NK-92 treated with Interleukin-12 subunit alpha and Interleukin-12 subunit beta, amount 100 ng/mL, for 24 hours (cell line): ENCODE measurements around the gene JAKMIP2.
"Not testable (repeated sequence)": the region's sequence is repeated elsewhere in the genome, so short reads cannot be mapped to it uniquely, and the experiment has no call there.

Source experiments
- DNase-seq: peaks from one replicate; lab custom pipeline; 2025; lab: John Stamatoyannopoulos, UW

JAKMIP2 gene

DNA sequence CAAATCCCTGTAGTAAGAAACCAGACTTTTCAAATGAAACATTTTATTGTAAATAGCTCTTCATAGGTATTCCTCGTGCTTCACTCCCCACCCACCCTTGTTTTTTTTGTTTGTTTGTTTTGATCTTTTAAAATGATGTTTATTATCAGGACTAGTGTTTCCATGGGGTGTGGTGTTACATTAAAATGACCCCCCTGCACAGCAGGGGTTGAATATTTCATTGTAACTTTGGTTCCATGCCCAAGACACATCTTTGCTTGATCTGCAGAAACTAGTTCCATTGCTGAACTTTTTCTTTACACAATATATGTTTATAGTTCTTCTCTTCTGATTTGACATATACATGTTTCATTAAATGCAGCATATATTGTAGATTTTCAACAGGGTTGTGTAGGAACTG, 191.4 kb downstream of the JAKMIP2 start:
- no peak for DNase-seq

DNA sequence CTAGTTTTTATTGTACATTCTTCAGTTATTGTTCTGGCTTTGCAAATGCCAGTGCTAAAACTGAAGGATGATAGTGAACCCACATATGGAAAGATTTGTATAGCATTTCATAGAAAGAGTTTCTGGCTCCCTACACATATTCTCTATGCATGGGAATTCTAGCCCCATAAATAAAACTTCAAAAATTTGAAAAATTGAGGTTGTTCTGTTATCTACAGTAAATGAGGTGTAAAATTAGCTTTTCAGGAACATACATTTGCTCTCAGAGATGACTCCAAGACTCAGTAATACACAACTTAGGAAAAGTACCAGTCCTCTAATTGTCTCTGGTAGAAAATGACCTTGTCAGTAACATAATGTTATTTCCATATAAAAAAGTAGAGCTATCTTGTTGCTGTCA, 192.4 kb downstream of the JAKMIP2 start:
- no peak for DNase-seq

DNA sequence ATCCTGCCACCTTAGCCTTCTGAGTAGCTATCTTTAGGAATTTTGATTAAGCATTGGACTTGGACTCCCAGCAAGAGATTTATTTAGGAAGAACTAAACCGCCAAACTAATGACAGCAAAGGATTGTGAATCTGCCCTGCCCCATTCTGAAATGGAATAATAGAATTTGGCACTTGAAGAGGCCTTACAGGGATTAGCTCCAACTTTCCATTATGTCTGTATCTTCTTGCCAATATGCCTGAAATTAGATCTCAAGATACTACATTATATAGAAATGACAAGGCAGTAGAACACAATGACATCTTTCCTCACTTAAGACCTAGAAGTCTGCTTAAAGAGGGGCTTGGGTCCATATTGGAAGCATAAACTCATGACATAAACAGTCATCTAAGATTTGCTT, 195.7 kb downstream of the JAKMIP2 start:
- no peak for DNase-seq

DNA sequence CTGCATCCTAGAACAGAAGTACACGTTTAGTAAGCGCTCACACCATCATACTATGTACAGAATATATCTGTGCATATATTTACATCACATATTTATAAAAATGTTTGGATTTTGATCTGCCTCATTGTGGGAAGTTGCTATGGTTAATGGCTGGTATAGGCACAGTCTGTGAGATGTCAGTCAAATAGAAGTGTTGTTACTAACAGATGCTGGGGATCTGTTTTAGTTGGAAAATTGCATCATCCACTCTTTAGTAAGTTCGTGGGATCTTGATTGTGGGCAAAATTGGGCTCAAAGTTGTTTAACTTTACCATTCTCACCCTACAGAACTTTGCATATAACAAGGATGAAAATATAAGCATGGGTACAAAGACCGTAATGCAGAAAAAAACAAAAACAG, 196.3 kb downstream of the JAKMIP2 start:
- DNase-seq: no peak

DNA sequence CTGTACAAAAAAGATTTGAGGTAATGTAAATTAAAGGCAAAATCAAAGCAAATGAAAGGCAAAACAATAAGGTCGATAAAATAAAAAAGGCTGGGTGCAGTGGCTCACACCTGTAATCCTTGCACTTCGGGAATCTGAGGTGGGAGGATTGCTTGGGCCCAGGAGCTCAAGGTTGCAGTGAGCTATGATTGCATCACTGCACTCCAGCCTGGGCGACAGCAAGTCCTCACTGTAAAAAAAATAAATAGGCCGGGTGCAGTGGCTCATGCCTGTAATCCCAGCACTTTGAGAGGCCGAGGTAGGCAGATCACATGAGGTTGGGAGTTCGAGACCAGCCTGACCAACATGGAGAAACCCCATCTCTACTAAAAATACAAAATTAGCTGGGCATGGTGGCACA, 200.3 kb downstream of the JAKMIP2 start:
- DNase-seq: not testable (repeated sequence)

DNA sequence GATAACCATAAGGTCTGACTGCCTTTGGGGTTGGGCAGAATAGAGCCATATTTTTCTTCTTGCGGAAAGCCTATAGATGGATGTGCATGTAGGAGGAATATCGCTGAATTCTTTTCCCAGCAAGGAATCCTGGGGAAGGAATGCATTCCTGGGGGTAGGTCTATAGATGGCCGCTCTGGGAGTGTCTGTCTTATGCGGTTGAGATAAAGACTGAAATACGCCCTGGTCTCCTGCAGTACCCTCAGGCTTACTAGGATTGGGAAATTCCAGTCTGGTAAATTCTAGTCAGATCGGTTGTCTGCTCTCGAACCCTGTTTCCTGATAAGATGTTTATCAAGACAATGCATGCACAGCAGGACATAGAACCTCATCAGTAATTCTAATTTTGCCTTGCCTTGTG, 202.1 kb downstream of the JAKMIP2 start:
- not testable (repeated sequence) for DNase-seq

DNA sequence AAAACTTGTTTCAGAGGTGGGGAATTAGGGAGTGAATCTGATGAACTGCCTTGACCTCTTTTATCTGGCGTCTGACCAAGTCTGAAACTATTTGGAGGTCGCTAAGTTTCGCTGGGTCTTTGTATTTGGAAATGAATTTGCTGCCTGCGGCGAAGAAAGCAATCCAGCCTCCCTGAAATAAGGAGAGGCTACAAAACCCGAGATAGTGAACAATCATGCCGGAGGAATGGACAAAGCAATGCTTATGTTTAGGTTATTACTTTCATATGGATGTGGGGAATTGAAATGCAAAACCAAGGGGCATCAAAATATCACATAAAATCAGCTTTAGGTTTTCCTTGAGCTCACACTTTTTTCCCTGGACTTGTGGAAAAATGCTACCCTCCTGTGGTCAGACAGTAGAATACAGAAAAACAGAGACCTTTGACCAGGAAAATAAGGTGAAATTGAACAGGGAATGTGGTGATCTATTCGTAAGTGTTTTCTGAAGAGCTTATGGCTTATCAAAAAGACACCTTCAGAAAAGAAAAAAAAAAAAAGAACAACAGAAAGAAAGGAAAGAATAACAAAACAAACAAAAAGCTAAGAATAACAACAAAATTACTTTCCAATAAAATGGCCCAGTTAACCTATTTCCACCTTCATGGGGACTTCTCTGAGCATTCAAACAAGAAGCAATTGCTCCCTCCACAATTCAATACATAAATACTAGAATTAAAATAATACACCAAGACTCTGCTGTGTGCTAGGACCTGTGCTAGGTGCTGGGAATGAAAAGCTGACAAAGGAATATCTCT, 204.1 kb downstream of the JAKMIP2 start:
- no peak for DNase-seq

DNA sequence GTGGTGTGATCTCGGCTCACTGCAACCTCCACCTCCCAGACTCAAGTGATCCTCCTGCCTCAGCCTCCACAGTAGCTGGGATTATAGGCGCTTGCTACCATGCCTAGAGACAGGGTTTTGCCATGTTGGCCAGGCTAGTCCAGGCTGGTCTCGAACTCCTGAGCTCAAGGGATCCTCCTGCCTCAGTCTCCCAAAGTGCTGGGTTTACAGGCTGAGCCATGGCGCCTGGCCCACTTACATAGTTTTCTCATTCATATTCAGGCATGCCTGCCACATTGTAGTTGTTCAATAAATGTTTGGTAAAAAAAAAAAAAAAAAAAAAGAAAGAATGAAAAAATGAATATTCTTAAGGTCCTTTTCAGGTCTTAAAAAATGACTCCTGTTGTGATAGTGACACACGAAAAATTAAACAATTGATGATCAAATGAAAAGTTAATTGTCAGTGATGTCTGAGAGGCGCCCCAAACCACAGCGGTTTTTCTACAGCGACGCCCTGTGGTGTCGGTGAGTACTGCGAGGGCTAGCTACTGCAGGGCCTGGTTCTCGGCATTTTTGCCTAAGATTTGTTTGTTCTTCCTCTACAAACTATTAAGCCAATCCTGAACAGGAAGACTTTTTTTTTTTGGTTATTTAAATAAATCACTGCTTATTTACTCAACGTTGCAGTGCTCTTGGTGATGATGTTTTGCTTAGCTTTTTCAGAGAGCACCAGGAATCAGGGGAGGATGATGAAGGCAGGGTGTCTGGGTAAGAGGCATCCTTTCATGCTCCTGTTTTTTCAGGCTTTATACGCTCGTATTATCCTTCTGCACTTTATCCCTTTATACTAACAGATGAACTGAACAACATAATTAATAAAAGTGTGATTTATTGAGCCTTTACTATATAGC, 205.6 kb downstream of the JAKMIP2 start:
- DNase-seq: peak; percentile 9

DNA sequence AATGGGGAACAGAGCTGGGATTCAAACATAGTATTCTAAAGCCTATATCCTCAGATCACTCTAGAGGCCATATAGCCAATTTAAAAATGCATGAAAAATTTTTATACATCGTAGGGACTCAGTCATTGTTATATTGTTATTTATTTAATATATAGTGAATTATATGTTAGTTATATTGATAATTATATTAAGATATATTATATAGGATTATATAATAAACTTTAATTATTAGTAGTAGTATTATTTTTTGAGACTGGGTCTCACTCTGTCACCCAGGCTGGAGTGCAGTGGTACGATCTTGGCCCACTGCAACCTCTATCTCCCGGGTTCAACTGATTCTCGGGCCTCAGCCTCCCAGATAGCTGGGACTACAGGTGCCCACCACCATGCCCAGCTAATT, 206.9 kb downstream of the JAKMIP2 start:
- no peak for DNase-seq

DNA sequence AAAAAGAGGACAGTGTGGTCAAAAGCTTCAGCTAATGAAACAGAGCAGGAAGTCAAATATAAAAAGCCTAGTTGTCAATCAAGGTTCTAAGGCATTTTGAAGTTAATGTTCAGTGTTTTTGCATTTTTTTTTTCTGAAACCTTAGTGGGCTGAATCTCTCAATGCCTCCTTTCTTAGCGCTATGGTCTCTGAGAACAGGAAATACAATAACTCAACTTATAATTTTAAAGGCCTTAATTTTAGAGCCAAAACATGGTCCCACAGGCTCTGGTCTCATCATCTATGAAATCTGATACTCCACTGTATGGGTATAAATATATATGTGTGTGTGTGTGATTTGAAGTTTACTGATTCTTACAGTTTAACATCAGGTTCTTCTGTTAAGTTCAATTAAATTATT, 209.3 kb downstream of the JAKMIP2 start:
- DNase-seq: no peak

DNA sequence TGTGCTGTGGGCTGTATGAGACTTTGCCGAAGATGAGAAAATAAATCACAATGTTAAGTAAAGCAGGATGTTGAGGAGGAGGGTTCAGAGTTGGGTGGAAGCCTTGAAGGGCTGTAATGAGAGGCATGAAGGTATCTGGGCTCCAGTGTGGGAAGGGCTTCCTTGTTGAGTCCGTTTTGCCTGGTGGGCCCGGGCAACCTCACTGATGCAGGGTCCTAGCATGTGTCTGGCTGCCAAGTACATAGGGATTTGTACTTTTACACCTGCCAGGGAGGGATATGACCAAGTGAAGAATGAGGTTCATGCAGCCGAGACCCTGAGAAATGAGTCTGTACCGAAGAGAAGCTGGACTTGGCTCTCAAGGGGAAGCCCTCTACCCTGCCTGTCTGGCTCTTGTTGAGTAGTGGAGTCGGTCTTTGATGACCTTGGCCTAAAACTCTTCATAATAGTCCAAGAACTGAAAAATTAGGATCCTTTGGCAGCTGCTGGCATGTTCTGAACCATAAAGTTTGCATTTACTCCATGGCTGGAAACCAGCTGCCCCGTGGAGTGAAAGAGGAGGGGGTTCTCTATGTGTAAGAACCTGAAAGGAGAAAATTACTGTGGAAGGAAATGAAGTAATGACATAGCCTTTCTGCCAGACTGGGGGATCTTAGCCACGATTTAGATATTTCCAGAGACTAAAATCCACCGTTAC, 213.7 kb downstream of the JAKMIP2 start:
- no peak for DNase-seq

DNA sequence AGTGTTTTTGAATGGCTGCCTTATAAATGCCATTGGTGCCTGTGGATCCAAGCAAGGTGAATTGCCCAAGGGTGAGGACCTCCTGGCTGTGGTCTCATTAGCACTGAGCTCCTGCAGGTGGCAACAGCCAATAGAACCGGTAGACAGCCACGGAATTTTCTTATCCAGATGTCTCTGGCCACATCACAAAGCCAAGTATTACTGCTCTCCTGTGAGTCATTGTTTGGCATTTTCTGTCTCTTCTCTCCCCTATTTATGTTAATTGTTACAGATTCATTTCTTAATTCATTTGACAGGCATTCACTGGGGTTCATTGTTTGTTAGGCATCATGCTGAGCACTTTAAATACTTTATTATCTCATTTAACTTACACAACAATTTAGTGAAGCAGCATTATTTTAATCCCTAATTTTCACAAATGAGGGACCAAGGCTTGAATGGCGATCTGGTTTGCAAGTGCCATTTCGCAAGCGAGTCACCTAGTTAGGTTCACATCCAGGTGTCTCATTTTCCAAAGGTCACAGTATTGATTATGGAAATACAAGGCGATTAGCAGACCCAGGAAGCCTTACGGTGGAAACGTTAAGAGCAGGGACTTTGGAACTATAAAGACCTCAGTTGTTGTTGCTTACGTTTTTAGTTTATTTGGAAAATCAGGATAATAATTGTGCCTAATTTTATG, 214.5 kb downstream of the JAKMIP2 start:
- no peak for DNase-seq

DNA sequence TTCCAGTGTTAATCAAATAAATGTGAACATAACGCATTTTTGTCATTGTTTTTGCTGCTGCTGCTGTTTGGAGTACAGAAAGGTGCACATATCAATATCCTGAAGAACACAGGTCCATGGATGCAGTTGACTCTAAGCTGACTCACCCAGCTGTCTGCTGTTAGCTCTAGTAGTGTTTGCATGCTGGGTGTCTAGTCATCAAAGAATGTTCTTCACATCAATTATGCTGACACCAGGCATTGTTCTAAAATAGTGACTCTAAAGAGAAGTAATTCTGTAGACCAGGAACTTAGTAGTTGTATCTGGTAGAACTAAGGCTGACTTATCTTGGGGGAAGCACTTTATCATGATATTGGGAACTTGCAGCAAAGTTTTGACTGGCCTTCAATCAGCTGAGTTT, 217.0 kb downstream of the JAKMIP2 start:
- no peak for DNase-seq

DNA sequence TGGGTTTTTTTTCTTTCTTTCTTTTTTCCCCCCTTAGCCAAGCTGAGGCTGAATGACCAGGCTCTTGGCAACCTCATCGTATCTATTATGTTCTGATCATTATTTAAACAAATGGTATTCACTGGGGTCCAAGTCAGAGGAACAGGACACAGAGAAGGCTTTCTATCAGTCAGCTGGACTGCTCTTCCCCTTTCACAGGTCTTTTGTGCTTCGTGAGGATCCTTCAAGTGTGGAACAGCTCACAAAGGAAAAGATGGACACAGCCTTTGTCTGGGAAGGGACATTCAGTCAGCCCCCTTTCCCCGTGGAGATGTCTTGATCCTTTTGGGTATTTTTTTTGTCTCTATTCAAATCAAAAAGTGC, 218.4 kb downstream of the JAKMIP2 start:
- no peak for DNase-seq

DNA sequence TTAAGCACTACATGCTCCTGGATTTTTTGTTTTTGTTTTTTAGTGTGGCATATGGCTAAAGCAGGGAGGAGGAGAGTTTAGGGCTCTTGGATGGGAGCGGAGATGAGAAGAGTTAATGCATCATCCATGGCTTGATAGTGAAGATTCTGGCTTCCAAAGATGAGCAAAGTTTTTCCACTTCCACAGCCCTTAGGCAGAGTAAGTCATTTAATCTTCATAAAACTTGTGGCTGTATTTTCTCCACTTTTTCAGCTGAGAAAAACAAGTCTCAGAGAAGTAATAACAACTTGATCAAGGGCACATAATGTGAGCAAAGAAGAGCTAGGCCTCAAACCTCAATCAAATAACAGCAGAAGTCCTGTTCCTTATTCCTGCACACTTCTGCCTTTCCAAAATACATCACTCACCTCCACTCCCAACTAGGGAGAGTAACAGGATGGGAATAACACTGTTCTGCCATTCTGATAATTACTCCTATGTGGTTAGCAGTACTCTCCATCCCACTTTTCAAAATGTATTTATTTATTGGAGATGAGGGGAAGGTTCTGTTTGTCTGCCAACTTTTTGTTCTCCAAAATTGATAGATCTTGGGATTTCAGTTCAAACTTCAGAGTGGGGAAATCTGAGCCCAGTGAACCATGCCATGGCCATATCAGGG, 218.9 kb downstream of the JAKMIP2 start:
- DNase-seq: no peak

DNA sequence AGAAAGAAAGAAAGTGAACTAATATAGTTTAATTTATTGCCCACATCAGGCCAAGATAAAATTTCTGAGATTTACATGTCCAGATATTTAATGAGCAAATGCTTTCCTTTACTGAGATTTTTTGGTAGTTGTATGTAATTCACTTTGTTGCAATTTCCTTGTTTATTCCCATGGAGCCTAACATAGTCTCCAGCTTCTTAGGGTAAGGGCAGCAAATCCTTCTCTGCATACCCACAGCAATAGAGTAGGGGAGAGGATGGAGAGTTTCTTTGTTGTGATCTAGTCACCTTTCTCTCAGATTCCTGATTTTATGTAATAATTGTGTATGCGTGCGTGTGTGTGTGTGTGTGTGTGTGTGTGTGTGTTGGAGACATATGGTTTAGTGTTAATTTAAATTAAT, 221.1 kb downstream of the JAKMIP2 start:
- no peak for DNase-seq

DNA sequence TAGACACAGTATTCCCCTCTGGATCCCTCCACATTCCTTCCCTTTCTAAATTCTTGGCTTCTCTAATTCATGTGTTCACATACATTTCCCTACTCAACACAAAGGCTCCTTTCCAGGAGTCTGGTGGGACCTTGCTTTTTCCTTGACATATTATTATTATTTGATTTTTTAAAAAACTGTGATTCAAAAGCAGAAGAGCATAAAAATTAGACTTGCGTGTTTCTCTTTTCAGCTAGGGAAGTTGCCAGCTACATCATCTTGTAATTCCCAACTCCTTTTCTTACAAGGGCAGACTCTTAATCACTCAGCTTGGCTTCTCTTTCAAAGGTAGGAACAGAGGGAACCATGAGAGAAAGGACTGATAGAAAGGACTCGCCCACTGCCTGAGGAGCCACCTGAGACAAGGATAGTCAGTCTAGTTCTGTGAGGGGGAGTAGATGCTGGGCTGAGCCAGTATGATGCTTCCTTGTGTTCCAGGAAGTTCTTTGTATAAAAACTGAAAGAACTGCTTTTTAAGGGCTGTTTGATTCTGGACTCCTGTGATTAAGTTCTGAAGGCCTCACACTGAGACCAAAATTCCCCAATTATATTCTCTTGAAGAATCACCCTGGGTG, 221.7 kb downstream of the JAKMIP2 start:
- DNase-seq: no peak

DNA sequence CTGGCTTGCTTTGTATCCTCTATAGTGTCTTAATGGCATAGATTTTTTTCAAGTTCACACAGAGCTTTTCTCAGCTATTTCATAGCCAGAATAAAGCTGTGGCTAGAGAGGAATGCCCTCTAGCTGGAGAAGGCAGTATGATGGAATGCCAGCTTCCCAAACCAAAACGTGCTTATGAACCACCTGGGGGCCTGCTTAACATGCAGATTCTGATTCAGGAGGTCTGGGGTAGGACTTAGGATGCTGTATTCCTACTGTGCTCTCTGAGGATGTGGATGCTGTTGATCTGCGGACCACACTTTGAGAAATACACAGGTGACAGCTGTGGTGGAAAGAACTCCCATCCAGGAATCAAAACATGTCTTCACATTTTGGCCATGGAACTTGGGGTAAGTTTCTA, 222.8 kb downstream of the JAKMIP2 start:
- no peak for DNase-seq

DNA sequence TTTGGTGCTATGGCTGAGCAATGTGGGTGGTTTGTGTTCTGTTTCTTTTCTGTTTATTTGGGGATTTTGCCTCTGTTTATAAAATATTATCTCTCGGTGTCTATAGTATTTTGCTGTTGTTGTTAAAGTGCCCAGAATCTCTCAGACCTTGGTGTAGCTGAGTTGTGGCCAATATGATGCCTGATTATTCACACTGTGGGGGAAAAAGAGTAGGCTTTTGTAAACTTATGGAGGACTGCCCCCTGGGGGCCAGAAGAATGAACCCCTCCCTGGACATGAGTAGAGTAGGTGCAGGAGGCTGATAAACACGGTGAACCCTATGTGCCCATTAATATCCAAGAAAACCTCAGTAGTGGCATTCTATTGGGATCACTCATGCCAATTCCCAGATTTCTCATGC, 223.7 kb downstream of the JAKMIP2 start:
- DNase-seq: no peak

DNA sequence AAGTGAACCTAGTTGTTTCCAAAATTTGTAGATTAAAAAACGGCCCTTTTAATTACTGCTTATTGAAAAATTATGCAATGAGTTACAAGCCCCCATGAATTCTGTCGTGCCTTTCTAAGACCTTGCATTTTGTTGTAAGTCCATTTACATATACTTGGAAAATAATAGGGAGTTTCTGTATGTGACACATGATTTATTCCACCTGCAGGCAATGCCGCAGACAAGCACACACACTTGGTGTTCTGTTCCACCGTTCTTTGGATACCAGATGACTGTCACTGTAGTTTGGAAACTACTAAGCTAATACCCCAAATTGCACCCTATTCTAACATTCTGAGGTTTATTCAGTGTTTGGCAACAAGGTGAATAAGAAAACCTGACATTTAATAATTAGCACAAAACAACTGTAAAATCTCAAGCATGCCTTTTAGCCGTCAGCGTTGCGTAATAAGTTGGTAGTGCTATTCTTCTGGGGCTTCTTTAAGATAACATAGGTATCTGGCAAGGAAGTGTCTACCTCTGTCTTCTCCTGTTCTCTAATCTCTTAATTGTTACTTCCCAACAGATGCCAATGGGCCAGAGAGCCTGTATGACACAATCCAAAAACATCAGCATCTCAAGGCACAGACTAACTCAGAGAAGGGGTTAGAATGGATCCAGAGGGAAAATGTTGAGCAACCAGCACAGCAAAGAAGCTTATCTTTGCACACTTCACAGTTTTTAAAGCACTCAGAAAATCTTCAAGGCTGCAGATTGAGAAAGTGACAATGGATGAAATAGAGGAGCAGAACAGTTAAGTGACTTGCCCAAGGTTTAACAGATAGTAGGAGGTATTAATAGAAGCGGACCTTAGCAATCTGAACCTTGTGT, 224.4 kb downstream of the JAKMIP2 start:
- no peak for DNase-seq
